Neural progenitor cell (in vitro differentiated cells): ENCODE measurements around the gene CTNNA3. TPM values are rescaled to one million over a fixed set of nuclear protein-coding genes. Genes with fewer than 3 reads are reported as not detected.
A peak's percentile ranks its signal among the peaks of the same experiment; 100 is the strongest.

ENCODE experiments used
- DNase-seq: peaks from one replicate; pipeline ENCODE4 v3.0.0-alpha.2; 2016; ENCODE audit warnings: low spot score
- H2AFZ ChIP-seq: fragments of 200-600 bp; sonication (generic); replicated peaks from 2 replicates; pipeline ENCODE4 v1.6.1; 2016; ENCODE audit warnings: antibody characterized with exemption
- H3F3A ChIP-seq: fragments of 200-600 bp; sonication (generic); 2 replicates; pipeline ENCODE4 v1.6.1; 2016; ENCODE audit warnings: antibody characterized with exemption, low read depth
- H3K27ac ChIP-seq: fragments of 200-600 bp; sonication (generic); 2 replicates; pipeline ENCODE4 v1.5.1; 2016; ENCODE audit warnings: mild to moderate bottlenecking
- H3K27me3 ChIP-seq: fragments of 200-600 bp; sonication (generic); 2 replicates; pipeline ENCODE4 v1.6.1; 2016; ENCODE audit warnings: mild to moderate bottlenecking, moderate library complexity
- H3K36me3 ChIP-seq: fragments of 200-600 bp; sonication (generic); 2 replicates; pipeline ENCODE4 v1.5.1; 2016
- H3K4me1 ChIP-seq: fragments of 200-600 bp; sonication (generic); 2 replicates; pipeline ENCODE4 v1.6.1; 2016; ENCODE audit warnings: mixed run types
- H3K4me2 ChIP-seq: fragments of 200-600 bp; sonication (generic); 2 replicates; pipeline ENCODE4 v1.6.1; 2016
- H3K4me3 ChIP-seq: fragments of 200-600 bp; sonication (generic); 2 replicates; pipeline ENCODE4 v1.5.1; 2016
- H3K79me2 ChIP-seq: fragments of 200-600 bp; sonication (generic); 2 replicates; pipeline ENCODE4 v1.6.1; 2016; ENCODE audit warnings: low read depth
- H3K9ac ChIP-seq: fragments of 200-600 bp; sonication (generic); 2 replicates; pipeline ENCODE4 v1.6.1; 2016
- H3K9me3 ChIP-seq: fragments of 200-600 bp; sonication (generic); 2 replicates; pipeline ENCODE4 v1.5.1; 2016; ENCODE audit warnings: low read depth
- H4K20me1 ChIP-seq: fragments of 200-600 bp; sonication (generic); 2 replicates; pipeline ENCODE4 v1.6.1; 2016; ENCODE audit warnings: low read depth
- H3K27ac Mint-ChIP-seq: 3 replicates; pipeline ENCODE4 v1.8.0; 2021; ENCODE audit warnings: mixed read lengths
- H3K27me3 Mint-ChIP-seq: 2 replicates; pipeline ENCODE4 v1.8.0; 2022; ENCODE audit warnings: low read depth, mild to moderate bottlenecking, inconsistent platforms, moderate library complexity, mixed read lengths; ENCODE audit not compliant: insufficient read depth
- H3K36me3 Mint-ChIP-seq: 3 replicates; pipeline ENCODE4 v1.8.0; 2021; ENCODE audit warnings: mixed read lengths
- H3K4me1 Mint-ChIP-seq: 3 replicates; pipeline ENCODE4 v1.8.0; 2021; ENCODE audit warnings: mixed read lengths
- H3K4me3 Mint-ChIP-seq: 3 replicates; pipeline ENCODE4 v1.8.0; 2021; ENCODE audit warnings: mild to moderate bottlenecking, moderate library complexity, mixed read lengths
- H3K9me3 Mint-ChIP-seq: 3 replicates; pipeline ENCODE4 v1.8.0; 2020; ENCODE audit warnings: mixed read lengths
- CTCF ChIP-seq: fragments of 200-600 bp; sonication (generic); IDR thresholded peaks from 2 replicates; pipeline ENCODE4 v1.5.1; 2017; ENCODE audit warnings: antibody characterized with exemption, mild to moderate bottlenecking
- EZH2 ChIP-seq: fragments of 200-600 bp; sonication (generic); IDR thresholded peaks from 2 replicates; pipeline ENCODE4 v1.6.1; 2017; ENCODE audit warnings: antibody characterized with exemption, mild to moderate bottlenecking, moderate library complexity
- EZH2phosphoT487 ChIP-seq: fragments of 200-600 bp; sonication (generic); IDR thresholded peaks from 2 replicates; pipeline ENCODE4 v1.6.1; 2017; ENCODE audit warnings: antibody characterized with exemption
- total RNA-seq: library from RNA; depleted of rRNA; stranded (reverse); fragments of >200 nt; gene quantifications from 2 replicates; pipeline ENCODE4 v1.2.3, GENCODE V29; 2015; ENCODE audit warnings: low replicate concordance

CTNNA3 gene
- total RNA-seq, 1 donor from 2014 or later = 12.9 TPM

- Histone ChIP-seq H4K20me1 (no peaks in the 10 kb centered on the region), H3K27me3 (no peaks in the 10 kb centered on the region), H3F3A (peaks cover 21% of the 10 kb centered on the region), H3K27ac (no peak overlapping the region), H3K9ac (no peak overlapping the region), H3K4me2 (peak overlapping the region; percentile 82), H3K4me1 (peaks cover 26% of the 10 kb centered on the region), H3K4me3 (peak overlapping the region; percentile 14), H3K36me3 (no peaks in the 10 kb centered on the region), H2AFZ (no peak overlapping the region), H3K79me2 (no peaks in the 10 kb centered on the region), H3K9me3 (no peaks in the 10 kb centered on the region)
- peaks cover 5% of the 10 kb centered on the region for H3K9me3 Mint-ChIP-seq
- H3K4me1 Mint-ChIP-seq = peaks cover 20% of the 10 kb centered on the region
- H3K27ac Mint-ChIP-seq = no peak overlapping the region
- H3K4me3 Mint-ChIP-seq = no peak overlapping the region
- TF ChIP-seq CTCF (no peak), EZH2 (no peak), EZH2phosphoT487 (no peak)
- peaks cover 3% of the 10 kb centered on the region for H3K27me3 Mint-ChIP-seq
- no peak for DNase-seq
- H3K36me3 Mint-ChIP-seq = no peaks in the 10 kb centered on the region
These were observed 310.9 kb downstream of the CTNNA3 start for GRCh38 chr10:67385089-67385488.

- Histone ChIP-seq H3K27ac (no peak overlapping the region), H3K79me2 (no peaks in the 10 kb centered on the region), H3K4me1 (no peaks in the 10 kb centered on the region), H3K36me3 (no peaks in the 10 kb centered on the region), H3K4me2 (no peak overlapping the region), H2AFZ (no peak overlapping the region), H3K9me3 (no peaks in the 10 kb centered on the region), H3K27me3 (no peaks in the 10 kb centered on the region), H4K20me1 (no peaks in the 10 kb centered on the region), H3K9ac (no peak overlapping the region), H3K4me3 (no peak overlapping the region), H3F3A (no peaks in the 10 kb centered on the region)
- no peak for DNase-seq
- no peak overlapping the region for H3K4me3 Mint-ChIP-seq
- no peaks in the 10 kb centered on the region for H3K9me3 Mint-ChIP-seq
- no peak overlapping the region for H3K27ac Mint-ChIP-seq
- H3K36me3 Mint-ChIP-seq = no peaks in the 10 kb centered on the region
- no peaks in the 10 kb centered on the region for H3K27me3 Mint-ChIP-seq
- no peaks in the 10 kb centered on the region for H3K4me1 Mint-ChIP-seq
- TF ChIP-seq EZH2phosphoT487 (no peak), EZH2 (no peak), CTCF (no peak)
These were observed 364.7 kb downstream of the CTNNA3 start for GRCh38 chr10:67331121-67331910.

GRCh38 chr10:67327626-67328535 lies 368.1 kb downstream of the CTNNA3 start:
- Mint-ChIP-seq H3K36me3 (no peaks in the 10 kb centered on the region), H3K27me3 (no peaks in the 10 kb centered on the region), H3K4me1 (no peaks in the 10 kb centered on the region), H3K4me3 (no peak overlapping the region), H3K27ac (no peak overlapping the region), H3K9me3 (peaks cover 20% of the 10 kb centered on the region)
- Histone ChIP-seq H3F3A (no peaks in the 10 kb centered on the region), H3K4me1 (no peaks in the 10 kb centered on the region), H3K36me3 (no peaks in the 10 kb centered on the region), H3K27me3 (no peaks in the 10 kb centered on the region), H3K27ac (no peak overlapping the region), H4K20me1 (no peaks in the 10 kb centered on the region), H3K4me3 (no peak overlapping the region), H2AFZ (no peak overlapping the region), H3K4me2 (no peak overlapping the region), H3K9ac (no peak overlapping the region), H3K9me3 (no peaks in the 10 kb centered on the region), H3K79me2 (no peaks in the 10 kb centered on the region)
- TF ChIP-seq EZH2phosphoT487 (no peak), CTCF (no peak)
- no peak for DNase-seq
